ENCODE results near the gene CHAC2.
"Not testable (repeated sequence)": the region's sequence is repeated elsewhere in the genome, so short reads cannot be mapped to it uniquely, and the experiment has no call there.

The CHAC2 gene

DNA sequence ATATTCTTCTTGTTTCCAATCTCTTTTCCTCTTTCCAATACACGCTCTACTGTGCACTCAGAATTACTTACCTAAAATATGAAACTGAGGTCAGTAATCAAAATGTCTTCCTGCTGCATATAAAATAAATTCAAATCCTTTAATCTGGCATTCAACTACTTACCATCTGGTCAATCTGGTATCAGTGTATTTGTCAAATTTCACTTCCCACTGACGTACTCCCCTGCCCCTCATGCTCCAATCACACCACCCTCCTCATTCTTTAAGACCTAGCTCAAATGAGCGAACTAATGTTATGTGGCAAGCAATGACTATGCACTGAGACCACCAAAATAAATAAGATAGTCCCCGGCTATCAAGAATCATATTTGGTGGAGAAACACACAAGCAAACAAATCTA is 12.5 kb downstream of the CHAC2 start:
- DNase-seq = no peak

DNA sequence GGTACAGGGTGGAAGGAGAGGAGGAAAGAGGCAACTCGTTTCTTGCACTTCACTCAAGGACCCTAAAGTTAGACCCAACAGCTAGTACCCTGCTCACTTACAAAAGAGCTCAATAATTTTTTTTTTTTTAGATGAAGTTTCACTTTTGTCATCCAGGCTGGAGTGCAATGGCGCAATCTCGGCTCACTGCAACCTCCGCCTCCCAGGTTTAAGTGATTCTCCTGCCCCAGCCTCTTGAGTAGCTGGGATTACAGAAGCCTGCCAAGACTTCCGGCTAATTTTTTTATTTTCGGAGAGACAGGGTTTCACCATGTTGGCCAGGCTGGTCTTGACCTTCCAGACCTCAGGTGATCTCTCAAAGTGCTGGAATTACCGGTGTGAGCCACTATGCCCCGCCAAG is 15.1 kb downstream of the CHAC2 start:
- DNase-seq = no peak

DNA sequence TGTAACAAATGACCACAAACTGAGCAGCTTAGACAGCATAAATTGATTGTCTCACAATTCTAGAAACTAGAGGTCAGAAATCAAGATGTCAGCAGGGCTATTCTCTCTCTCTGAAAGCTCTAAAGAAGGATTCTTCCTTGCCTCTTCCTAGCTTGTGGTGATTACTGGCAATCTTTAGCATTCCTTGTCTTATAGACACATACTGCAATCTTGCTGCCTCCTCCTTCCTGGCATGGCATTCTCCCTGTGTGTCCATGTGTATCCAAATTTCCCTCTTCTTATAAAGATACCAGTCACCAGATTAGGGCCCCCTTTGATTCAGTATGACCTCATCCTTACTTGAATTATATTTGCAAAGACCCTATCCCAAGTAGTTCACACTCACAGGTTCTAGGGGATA is 16.8 kb downstream of the CHAC2 start:
- no peak for DNase-seq

DNA sequence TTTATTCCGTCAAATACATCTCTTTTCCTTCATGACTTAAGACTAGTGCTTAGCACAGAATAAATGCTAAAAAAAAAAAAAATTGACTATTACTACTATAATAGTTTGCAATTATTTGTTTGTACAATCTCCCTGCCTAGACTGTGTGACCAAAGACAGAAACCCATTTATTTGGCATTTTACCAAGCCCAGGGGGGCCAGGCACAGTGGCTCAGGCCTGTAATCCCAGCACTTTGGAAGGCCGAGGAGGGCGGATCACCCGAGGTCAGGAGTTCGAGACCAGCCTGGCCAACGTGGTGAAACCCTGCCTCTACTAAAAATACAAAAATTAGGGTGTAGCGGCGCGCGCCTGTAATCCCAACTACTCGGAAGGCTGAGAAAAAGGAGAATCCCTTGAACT is 17.8 kb downstream of the CHAC2 start:
- no peak for DNase-seq

DNA sequence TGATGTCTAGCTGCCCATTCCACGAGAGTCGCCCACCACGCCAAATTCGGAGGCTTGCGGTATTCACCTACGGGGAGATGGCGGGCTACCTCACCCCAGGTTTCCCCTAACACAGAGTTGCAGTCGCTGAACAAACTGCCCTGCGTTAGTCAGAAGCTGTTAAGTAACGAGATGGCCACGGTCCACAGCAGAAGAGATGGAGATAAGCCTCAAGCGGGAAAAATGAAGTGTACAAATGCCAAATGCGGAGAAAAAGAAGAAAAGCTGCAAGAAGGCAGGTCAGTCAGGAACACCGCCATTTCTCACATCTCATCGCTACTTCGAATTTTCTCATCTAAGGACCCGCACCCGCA is 18.7 kb downstream of the CHAC2 start:
- DNase-seq = peak; percentile 14 to 18

DNA sequence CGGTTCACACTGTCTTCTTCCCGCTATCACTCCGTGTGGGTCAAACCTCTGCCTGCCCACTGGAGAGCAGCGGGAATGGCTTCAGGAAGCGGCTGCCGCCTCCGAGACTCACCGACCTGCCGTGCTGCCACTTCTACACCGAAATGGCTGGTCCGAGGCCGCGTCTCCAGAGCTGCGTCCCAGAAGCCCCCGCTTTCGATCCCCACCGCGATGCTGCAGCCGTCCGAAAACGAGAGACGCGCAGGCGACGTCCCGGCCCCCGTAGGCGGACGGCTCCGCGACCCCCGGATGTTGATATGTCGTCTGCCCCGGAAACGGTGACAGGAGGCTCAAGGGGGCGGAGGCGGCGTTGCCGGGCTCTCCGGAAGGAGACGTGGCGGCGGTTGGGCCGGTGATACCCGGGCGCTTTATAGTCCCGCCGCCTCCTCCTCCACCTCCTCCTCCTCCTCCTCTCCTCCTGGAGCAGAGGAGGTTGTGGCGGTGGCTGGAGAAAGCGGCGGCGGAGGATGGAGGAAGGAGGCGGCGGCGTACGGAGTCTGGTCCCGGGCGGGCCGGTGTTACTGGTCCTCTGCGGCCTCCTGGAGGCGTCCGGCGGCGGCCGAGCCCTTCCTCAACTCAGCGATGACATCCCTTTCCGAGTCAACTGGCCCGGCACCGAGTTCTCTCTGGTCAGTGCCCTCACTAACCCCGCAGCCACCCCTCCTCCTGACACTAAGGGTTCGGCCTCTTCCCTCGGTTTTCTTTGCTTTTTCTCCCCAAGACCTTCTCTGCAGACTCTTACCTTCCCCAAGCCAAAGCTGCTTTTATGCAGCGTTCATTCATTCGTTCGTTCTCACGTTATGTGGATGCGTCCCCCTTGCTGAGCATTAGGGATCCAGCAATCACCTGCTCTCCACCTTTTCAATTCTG is 19.4 kb downstream of the CHAC2 start, which contains the start of the genes ASB3 and ERLEC1:
Gene ASB3 (minus strand): TSS at position 249 of the 909 bp plus-strand sequence. CDS start 21,381 bp downstream, outside the sequence.
Gene ERLEC1 (plus strand): TSS at position 340 of the 909 bp plus-strand sequence. CDS start 167 bp downstream, at position 507.
- DNase-seq = peak; percentile 78 to 82

DNA sequence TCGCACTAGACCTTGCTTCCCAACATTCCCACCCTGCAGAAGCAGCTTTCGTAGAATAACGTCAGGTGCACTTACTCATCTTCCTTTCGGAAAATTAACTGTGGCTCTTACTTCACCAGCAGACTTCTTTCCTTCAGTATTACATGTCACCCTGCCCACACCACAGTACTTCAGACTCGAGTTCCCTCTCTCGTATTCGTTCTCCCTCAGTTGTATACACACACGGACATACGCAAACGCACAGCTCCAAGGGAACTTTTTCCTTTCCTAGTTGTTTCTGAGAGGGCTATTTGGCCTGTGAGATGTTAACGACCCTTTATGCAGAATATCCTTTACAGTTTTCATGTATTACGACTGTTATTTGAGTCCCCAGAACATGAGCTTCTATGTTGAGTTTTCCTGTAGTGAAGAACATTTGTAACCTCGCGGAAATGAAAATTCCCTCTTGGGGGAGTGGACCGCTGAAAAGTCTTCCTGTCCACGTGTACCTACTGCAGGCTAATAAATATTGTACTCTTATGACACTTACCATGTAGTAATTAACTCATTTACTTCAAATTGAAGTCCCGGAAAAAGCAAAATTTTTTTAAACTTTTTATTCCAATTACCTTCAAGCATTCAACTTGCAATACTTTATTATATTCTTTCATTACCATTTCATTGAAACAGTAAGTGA is 20.1 kb downstream of the CHAC2 start:
- DNase-seq = peak; percentile 13 to 24

DNA sequence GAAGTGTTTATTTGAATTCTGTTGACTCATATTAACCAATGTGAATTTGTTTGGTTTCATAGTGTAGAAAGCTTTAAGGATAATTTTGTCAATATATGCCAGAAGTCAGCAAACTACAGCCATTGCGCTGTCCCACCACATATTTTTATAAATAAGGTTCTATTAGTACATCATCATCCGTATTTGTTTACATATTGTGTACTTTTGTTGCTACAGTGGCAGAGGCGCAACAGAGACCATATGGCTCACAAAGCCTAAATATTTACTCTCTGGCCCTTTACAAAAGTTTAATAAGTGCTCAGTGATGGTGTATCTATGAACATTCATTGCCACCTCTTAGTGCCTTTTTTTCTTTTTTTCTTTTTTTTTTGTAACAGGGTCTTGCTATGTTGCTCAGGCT is 25.7 kb downstream of the CHAC2 start:
- no peak for DNase-seq

DNA sequence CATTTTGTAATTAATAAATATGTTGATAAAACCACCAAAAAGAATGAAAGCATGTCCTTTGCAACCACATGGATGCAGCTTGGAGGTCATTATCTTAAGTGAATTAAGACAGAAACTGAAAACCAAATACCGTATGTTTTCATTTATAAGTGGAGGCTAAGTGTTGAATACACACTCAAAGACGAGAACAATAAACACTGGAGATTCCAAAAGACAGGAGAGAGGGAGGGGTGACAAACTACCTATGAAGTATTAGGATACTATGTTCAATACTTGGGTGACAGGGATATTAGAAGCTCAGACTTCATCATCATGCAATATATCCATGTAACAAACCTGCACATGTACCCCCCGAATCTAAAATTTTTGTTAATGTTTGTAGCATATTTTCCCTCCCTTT is 26.2 kb downstream of the CHAC2 start:
- DNase-seq = no peak

DNA sequence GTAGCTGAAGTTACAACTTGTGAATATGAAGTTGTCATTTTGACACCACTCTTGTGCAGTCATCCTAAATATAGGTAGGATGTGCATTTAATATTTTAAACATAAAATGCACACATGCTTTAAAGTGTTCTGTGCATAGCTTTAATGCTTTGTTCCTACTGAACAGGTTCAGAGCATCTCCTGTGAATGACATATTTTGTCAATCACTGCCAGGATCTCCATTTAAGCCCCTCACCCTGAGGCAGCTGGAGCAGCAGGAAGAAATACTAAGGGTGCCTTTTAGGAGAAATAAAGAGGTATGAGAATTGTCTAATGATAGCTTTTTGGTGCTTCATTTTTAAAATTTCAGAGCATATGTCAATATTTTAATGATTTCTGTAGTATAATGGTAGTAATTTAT is 33.9 kb downstream of the CHAC2 start:
- no peak for DNase-seq

DNA sequence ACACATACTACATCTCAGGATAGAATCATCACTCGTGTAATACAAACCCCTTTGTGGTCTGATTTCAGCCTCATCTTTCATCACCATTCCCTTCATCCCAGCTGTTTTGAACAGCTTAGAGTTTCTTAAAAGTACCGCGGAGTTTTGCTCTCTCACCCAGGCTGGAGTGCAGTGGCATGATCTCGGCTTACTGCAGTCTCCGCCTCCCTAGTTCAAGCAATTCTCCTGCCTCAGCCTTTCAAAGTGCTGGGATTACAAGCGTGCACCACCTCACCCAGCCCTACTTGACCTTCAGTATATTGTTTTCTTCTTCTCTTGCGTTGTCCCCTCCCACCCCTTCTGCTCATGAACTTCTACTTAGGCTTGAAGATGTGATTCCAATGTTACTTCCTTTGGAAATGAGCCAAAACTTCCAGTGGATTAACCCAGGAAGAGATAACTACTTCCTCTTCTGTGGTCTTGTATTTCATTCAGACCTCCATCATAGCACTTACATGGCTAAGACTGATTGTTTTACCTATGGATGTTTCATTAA is 35.1 kb downstream of the CHAC2 start:
- DNase-seq = no peak

DNA sequence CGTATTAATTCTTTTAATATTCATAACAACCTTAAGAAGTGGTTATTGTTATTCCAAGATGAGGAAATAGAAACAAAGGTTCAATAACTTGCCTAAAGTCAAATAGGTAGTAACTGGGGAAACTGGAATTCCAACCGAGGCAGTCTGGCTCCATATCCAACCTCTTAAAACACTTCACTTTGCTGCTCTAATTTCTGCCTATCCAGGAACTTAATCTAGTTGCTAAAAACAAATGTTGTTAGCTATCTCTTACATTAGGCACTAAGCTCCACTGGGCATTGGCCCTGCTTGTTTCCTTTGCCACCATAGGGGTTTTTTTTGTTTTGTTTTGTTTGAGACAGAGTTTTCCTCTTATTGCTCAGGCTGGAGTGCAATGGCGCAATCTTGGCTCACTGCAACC is 44.0 kb downstream of the CHAC2 start:
- no peak for DNase-seq

DNA sequence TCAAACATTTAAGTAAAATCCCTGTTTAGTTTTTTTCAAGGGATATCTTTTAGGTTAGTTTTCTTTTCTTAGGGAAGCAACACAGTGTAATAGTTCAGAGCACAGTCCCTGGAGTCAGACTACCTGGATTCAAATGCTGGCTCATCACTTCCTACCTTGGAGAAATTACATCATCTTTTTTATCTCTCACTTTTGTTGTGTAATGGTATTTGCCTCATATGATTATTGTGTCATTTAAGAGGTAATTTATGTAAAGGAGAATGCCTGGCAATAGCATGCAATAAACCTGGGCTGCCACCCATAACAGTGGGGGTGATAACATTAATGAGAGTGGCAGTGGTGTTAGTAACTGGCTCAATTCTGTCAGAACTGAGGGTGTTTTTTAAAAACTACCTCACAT is 45.5 kb downstream of the CHAC2 start:
- no peak for DNase-seq

DNA sequence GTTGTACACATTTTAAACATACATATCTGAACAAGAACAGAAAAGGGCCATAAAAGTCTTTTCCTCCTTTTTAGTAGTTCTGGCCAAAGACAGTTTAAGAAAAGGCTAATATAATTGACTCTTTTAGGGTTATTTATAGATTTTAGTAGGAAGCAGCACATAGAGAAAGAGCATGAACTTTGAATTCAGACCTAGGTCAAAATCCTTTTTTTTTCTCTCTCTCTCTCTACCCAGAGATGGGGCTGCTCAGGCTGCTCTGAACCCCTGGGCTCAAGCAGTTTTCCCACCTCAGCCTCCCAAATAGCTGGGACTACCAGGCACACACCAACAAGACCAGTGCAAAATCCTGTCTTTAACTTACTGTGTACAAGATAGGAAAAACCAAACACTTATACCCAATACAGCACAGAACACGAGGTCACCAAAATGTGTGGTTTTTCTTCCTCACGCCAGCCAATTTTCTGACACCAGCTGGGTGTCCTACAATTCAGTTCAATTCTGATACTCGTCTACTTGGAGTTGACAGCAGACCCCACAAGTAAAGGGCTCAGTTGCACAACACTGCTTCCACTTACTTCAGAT is 51.3 kb downstream of the CHAC2 start:
- DNase-seq = no peak

DNA sequence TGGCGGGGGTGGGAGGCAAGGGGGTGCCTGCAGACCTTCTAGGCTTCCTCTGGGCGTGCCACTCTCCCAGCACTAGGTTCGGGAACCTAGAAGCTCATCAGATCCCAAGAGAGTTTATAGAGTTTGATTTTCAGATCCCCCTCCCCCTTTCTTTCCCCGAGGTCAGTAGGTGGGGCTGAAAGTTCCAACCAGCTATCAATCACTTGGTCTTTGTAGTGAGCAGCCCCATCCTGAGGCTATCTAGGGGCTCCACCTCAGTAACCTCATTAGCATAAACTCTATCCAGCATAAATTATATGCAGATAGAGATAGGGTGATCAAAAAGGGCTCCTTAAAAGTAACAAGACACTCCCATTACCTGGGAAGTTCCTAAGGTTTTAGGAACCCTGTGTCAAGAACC is 52.0 kb downstream of the CHAC2 start:
- DNase-seq = no peak

DNA sequence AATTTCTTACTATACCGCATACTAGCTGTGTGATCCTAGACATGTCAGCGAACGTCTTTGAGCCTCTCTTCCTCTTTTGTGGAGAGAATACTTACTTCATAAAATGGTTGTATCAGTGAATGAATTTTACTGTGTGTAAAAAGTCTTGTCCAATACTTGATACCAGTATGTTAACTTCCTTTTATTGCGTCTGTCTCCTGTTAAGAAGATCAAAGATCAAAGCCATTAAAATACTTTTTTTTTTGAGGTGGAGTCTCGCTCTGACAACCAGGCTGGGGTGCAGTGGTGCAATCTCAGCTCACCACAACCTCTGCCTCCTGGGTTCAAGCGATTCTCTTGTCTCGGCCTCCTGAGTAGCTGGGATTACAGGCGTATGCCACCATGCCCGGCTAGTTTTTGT is 52.4 kb downstream of the CHAC2 start:
- no peak for DNase-seq

DNA sequence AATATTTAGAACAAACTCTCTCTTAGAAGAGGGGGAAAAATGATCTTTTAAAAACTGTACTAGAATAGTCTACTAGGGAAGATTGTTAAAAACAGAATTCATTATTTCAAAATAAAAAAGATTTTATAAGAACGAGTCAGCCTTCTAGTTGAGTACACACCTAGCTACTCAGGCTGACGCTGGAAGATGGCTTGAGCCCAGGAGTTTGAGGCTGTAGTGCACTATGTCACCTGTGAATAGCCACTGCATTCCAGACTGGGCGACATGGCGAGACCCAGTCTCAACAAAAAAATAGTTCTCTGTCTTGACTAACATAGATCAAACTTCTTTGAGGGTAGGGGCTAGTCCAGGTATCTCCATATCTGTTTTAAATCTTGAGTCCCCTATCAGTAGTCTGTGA is 53.1 kb downstream of the CHAC2 start:
- no peak for DNase-seq

DNA sequence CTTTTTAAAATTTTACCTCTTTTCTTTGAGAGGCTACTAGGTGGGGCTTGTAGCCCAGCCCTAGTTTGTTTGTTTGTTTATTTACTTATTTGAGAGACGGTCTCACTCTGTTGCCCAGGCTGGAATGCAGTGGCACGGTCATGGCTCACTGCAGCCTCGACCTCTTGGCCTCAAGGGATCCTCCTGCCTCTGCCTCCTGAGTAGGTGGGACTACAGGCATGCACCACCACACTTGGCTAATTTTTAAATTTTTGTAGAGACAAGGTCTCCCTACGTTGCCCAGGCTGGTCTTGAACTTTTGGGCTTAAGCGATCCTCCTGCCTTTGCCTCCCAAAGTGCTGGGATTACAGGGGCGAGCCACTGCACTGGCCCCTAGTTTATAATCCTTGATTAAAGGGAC is 54.2 kb downstream of the CHAC2 start:
- DNase-seq = no peak

DNA sequence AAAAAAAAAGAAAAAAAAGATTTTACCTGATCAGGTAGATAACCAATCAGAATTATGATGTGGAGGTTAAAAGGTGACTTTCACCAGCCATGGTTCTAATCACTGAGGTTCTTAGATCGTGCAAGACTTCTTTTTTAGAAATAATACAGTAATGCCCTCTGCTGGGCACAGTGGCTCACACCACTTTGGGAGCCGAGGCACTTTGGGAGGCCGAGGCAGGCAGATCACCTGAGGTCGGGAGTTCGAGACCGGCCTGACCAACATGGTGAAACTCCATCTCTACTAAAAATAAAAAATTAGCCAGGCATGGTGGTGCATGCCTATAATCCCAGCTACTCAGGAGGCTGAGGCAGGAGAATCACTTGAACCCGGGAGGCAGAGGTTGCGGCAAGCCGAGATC is 56.0 kb downstream of the CHAC2 start:
- DNase-seq = not testable (repeated sequence)
